ENCODE data around the gene GLIS1.

DNA sequence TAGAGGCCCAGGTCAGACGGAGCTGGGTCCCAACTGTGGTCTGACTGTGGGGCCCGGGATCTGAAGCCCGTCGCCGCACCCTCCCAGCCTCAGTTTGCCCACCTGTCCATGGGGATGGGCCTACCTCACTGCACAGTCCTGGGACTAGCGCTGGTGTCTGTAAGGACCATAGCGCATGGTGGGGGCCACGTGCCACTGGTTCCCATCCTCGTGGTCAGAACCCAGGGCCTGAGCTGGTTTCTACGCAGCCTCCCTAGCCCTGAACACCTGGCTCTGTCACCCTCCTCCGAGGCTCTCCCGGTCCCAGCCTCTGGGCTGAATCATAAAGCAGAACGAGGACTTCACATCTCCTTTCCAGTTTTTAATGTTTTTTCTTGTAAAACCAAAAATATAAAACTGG lies 233.1 kb downstream of the GLIS1 start:
- TF ChIP-seq, protein P1, sequence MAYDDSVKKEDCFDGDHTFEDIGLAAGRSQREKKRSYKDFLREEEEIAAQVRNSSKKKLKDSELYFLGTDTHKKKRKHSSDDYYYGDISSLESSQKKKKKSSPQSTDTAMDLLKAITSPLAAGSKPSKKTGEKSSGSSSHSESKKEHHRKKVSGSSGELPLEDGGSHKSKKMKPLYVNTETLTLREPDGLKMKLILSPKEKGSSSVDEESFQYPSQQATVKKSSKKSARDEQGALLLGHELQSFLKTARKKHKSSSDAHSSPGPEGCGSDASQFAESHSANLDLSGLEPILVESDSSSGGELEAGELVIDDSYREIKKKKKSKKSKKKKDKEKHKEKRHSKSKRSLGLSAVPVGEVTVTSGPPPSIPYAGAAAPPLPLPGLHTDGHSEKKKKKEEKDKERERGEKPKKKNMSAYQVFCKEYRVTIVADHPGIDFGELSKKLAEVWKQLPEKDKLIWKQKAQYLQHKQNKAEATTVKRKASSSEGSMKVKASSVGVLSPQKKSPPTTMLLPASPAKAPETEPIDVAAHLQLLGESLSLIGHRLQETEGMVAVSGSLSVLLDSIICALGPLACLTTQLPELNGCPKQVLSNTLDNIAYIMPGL (CRISPR knock-in tag; IDR thresholded peaks at IDR 0.05), result no peak
- TF ChIP-seq CTCF (IDR thresholded peaks at IDR 0.05) (no peak), SMAD4 (CRISPR knock-in tag; IDR thresholded peaks at IDR 0.05) (no peak), FOXP1 (CRISPR knock-in tag; IDR thresholded peaks at IDR 0.05; ENCODE audit: borderline replicate concordance) (no peak), TEAD4 (CRISPR knock-in tag; IDR thresholded peaks at IDR 0.05) (no peak)
- TF ChIP-seq, protein P2, sequence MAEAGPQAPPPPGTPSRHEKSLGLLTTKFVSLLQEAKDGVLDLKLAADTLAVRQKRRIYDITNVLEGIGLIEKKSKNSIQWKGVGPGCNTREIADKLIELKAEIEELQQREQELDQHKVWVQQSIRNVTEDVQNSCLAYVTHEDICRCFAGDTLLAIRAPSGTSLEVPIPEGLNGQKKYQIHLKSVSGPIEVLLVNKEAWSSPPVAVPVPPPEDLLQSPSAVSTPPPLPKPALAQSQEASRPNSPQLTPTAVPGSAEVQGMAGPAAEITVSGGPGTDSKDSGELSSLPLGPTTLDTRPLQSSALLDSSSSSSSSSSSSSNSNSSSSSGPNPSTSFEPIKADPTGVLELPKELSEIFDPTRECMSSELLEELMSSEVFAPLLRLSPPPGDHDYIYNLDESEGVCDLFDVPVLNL (CRISPR knock-in tag; IDR thresholded peaks at IDR 0.05; ENCODE audit: borderline replicate concordance, low read depth), result no peak
- TF ChIP-seq, protein P3, sequence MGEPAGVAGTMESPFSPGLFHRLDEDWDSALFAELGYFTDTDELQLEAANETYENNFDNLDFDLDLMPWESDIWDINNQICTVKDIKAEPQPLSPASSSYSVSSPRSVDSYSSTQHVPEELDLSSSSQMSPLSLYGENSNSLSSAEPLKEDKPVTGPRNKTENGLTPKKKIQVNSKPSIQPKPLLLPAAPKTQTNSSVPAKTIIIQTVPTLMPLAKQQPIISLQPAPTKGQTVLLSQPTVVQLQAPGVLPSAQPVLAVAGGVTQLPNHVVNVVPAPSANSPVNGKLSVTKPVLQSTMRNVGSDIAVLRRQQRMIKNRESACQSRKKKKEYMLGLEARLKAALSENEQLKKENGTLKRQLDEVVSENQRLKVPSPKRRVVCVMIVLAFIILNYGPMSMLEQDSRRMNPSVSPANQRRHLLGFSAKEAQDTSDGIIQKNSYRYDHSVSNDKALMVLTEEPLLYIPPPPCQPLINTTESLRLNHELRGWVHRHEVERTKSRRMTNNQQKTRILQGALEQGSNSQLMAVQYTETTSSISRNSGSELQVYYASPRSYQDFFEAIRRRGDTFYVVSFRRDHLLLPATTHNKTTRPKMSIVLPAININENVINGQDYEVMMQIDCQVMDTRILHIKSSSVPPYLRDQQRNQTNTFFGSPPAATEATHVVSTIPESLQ (CRISPR knock-in tag; IDR thresholded peaks at IDR 0.05), result no peak
